Measurements from ENCODE around the gene RASGRF2.
"Not testable (repeated sequence)": the region's sequence is repeated elsewhere in the genome, so short reads cannot be mapped to it uniquely, and the experiment has no call there.

RASGRF2 gene

DNA sequence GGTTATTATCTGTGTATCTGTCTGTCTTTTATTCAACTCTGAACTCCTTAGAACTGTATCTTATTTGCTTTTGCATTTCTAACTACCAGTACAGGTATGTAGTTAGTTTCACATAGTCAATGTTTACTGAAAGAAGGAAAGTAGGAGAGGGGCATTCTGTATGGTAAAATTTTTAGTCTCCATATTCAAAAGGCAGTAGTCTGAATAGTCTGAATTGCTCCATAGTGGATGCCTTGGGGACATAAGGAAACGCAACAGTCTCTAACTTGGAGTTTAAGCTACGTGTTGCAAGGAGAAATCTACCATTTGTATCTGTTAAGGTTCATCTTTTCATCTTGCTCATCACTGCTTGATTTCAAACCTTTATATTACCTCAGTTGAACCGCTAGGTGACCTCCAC, 26.2 kb downstream of the RASGRF2 start:
- DNase-seq, result no peak

DNA sequence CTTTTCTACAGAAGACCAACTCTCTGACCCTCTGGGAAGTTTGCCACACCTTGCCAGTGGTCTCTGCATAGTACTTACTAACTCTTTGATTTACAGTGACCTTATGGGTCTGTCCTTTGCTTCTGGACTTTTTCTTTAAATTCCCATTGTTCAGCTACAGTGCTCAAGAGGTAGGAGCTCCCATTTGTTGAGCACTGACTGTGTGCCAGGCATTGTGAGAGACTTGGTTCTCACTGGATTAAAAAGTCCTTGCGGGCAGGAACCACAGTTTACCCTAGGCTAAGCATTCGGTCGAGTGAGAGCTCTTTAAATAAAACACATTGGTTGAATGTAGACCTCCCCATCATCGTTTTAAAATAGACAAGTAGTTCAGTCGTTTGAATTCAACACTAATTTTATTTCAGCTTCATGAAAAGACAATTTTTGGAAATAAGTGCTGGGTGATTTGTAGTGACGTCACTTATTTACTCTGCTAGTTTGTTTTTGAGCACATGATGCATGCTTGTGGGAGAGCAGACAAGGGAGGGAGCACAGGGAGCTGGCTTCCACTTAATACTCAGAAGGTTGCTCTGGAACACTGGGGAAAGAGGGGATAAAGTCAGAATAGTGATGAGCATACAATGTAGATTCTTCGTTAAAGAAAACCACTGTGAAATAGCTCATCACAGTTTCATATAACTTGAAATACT, 27.1 kb downstream of the RASGRF2 start:
- no peak for DNase-seq

- DNase-seq, result no peak
Measured at GRCh38 chr5:80988419-80988935, 28.3 kb downstream of the RASGRF2 start.

- DNase-seq, result no peak
Measured at GRCh38 chr5:80989883-80990282, 29.7 kb downstream of the RASGRF2 start.

GRCh38 chr5:80990527-80990926, 30.4 kb downstream of the RASGRF2 start:
- no peak for DNase-seq

DNA sequence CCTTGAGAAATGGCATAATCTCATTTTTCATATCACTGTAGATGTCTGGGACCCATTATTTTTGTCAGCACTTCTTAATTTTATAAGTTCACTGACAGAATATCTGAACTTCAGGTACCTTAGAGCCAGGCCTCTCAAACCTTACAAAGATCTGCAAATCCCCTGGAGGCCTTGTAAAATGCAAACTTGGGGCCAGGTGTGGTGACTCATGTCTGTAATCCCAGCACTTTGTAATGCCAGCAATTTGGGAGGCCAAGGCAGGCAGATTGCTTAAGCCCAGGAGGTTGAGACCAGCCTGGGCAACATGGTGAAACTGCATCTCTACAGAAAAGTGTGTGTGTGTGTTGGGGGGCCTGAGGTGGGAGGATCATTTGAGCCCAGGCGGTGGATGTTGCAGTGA, 30.8 kb downstream of the RASGRF2 start:
- no peak for DNase-seq

- no peak for DNase-seq
Measured at GRCh38 chr5:80995908-80996307, 35.7 kb downstream of the RASGRF2 start.

DNA sequence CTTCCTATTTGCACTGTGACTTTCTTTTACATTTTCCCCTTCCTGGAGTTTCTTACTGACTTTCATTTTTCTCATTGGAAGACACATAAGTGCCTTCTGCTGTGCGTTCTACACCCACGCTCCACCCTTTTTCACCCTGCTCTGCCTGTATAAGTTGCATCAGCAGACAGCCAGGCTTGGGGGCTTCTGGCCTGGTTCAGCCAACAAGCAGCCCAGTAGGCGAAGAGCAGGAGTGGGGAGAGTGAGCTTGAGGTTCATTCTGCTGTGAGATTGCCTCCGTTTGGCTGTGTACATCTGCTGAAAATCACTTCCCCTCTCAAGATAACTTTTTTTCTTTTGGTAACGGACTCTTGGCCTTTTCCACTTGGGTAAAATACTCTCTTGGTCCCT, 38.4 kb downstream of the RASGRF2 start:
- peak; percentile 49 to 57 for DNase-seq

- DNase-seq, result no peak
Measured at GRCh38 chr5:81003811-81004386, 43.7 kb downstream of the RASGRF2 start.

- DNase-seq, result no peak
Measured at GRCh38 chr5:81005708-81006107, 45.5 kb downstream of the RASGRF2 start.

- DNase-seq, result no peak
Measured at GRCh38 chr5:81006231-81006630, 46.1 kb downstream of the RASGRF2 start.

DNA sequence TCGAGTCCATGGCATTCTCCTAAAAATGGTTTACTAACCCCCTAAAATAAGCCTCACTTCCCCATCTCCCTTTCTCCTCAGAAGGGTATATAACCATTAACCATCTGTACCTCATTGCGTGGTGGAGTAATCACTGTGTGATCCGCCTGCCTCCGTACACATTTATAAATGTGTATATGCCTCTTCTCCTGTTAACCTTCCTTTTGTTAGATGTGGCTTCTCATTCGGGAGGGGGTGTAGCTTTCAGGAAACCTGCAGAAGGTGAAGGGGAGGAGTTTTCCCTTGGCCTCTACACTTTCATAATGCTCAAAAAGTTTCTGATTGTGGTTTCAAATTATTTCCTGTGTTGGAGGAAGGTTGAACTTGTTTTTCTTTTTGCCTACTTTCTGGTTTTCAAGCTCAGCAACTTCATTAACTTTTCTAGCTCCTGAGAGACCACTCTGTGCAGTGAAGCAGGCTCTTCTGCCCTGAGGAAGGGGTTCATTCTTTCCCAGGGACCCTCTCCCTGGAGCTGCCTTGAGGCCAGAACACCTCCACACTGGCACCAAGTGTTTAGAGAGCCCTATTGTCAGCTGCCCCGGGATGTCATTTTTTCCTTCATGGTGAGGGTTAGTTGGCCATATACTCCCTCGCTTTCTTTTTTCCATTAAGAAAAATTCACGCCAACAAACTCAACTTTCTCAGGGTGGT, 46.9 kb downstream of the RASGRF2 start:
- DNase-seq, result peak; percentile 63 to 67

DNA sequence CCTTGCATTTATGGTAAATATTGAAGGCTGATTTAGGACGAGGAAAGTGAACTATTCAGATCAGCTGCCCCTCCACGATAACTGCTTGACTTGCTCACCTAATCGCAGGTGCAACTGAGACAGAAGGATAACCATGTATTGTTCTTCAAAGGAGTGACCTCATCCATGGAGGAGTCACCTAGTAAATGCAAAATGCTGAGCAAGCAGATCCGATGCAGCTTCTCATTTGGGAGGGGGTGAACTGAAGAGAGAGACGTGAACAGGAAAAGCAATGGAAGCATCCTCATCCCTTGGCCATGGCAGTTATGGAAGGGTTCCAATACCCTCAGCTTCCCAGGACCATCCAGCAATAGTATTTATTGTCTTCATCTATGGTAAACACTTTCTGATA, 47.5 kb downstream of the RASGRF2 start:
- peak; percentile 17 to 26 for DNase-seq

GRCh38 chr5:81010336-81011169, 50.4 kb downstream of the RASGRF2 start:
- DNase-seq, result no peak

DNA sequence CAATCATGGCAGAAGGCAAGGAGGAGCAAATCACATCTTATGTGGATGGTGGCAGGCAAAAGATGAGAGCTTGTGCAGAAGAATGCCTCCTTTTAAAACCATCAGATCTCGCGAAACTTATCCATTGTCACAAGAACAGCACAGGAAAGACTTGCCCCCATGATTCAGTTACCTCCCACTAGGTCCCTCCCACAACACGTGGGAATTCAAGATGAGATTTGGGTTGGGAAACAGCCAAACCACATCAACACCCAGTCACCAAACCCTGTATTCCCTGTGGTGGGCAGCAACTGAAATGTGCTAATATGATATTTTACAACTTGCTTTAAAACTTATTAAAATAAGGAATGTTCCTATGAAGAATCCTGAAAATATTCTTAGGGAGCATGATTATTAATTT, 54.2 kb downstream of the RASGRF2 start:
- no peak for DNase-seq

DNA sequence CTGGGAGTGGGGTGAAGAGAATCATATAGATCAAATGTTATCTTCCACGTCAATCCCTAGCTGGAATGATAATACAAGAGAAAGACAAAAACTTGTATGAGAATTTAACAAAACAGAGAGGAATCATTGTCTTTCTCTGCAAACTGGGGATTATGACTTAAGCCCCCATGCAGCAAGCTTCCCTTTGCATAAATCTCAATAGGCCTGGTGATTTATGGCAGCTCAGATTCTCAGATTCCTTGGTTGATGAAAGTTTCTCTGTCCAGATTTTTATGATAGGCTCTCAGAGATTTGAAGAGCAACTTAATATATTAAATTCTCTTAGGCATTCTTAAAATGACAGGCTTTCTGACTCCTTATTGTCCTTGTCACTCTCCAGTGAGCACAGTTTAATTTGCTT, 56.0 kb downstream of the RASGRF2 start:
- DNase-seq, result no peak

DNA sequence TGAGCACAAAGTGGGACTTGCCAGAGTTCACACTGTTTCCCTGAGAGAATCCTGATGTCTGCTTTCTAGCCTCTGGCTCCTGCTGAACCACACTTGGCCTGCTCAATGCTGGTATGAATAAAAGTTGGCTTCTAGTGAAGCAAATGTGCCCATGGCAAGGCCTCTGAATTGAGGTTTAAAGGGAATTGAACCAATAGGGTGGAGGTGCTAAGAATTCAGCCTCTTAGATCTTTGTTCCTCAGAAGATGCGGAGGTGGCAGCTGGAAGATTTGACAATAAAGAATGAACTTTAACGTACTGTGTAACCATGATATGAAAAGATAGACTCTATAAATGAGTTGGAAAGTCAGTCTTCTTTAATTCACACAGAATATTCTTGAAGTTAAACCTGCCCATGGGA, 57.2 kb downstream of the RASGRF2 start:
- DNase-seq, result no peak

- DNase-seq, result not testable (repeated sequence)
Measured at GRCh38 chr5:81018608-81019007, 58.4 kb downstream of the RASGRF2 start.

GRCh38 chr5:81019748-81020147, 59.6 kb downstream of the RASGRF2 start:
- no peak for DNase-seq

- DNase-seq, result no peak
Measured at GRCh38 chr5:81020478-81021167, 60.5 kb downstream of the RASGRF2 start.

GRCh38 chr5:81021486-81021885, 61.3 kb downstream of the RASGRF2 start:
- no peak for DNase-seq

GRCh38 chr5:81021951-81022687, 62.0 kb downstream of the RASGRF2 start:
- no peak for DNase-seq
